ENCODE data around the gene LDHB.
A peak's percentile ranks its signal among the peaks of the same experiment; 100 is the strongest.

LDHB gene

GRCh38 chr12:21657326-21658077, at the start of gene LDHB:
TSS of gene LDHB (minus strand) at chr12:21657842. CDS start at chr12:21654671, 3,171 bp downstream.
- Histone ChIP-seq H3K27ac (ENCODE audit: low read length) (peak within 1 kb of the TSS; percentile 89), H3K4me3 (ENCODE audit: low read depth in 1 of 2, low read length in 2 of 2) (peak within 1 kb of the TSS; percentile 54 to 90), H3K36me3 (ENCODE audit: insufficient read depth, low read length) (peaks cover 33% of the 10 kb centered on the region), H3K27me3 (ENCODE audit: insufficient read depth, low read length, poor library complexity) (peaks cover 12% of the 10 kb centered on the region), H3K9ac (ENCODE audit: low read depth, low read length) (peak within 1 kb of the TSS; percentile 77), H2AFZ (ENCODE audit: low read depth, low read length) (peak within 1 kb of the TSS; percentile 73), H3K4me2 (ENCODE audit: insufficient read depth, low read length) (peak within 1 kb of the TSS; percentile 74), H3K79me2 (ENCODE audit: insufficient read depth, low read length) (peaks cover 51% of the 10 kb centered on the region), H3K9me3 (ENCODE audit: insufficient read depth, low read length, severe bottlenecking) (no peaks in the 10 kb centered on the region), H3K4me1 (ENCODE audit: insufficient read depth, low read length) (peaks cover 42% of the 10 kb centered on the region), H4K20me1 (ENCODE audit: insufficient read depth, low read length) (peaks cover 44% of the 10 kb centered on the region; the same call in 1 of the 2 replicates)
- peak; percentile 98 for DNase-seq
- ATAC-seq (ENCODE audit: insufficient read depth, low read depth), result peak; percentile 94
- TF ChIP-seq EZH2 (IDR thresholded peaks at IDR 0.05; ENCODE audit: borderline replicate concordance, low read depth, low read length, severe bottlenecking), result no peak
- TF ChIP-seq, protein P1, sequence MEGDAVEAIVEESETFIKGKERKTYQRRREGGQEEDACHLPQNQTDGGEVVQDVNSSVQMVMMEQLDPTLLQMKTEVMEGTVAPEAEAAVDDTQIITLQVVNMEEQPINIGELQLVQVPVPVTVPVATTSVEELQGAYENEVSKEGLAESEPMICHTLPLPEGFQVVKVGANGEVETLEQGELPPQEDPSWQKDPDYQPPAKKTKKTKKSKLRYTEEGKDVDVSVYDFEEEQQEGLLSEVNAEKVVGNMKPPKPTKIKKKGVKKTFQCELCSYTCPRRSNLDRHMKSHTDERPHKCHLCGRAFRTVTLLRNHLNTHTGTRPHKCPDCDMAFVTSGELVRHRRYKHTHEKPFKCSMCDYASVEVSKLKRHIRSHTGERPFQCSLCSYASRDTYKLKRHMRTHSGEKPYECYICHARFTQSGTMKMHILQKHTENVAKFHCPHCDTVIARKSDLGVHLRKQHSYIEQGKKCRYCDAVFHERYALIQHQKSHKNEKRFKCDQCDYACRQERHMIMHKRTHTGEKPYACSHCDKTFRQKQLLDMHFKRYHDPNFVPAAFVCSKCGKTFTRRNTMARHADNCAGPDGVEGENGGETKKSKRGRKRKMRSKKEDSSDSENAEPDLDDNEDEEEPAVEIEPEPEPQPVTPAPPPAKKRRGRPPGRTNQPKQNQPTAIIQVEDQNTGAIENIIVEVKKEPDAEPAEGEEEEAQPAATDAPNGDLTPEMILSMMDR (IDR thresholded peaks at IDR 0.05; ENCODE audit: borderline replicate concordance, extremely low read depth, low read length, poor library complexity, severe bottlenecking), result no peak

DNA sequence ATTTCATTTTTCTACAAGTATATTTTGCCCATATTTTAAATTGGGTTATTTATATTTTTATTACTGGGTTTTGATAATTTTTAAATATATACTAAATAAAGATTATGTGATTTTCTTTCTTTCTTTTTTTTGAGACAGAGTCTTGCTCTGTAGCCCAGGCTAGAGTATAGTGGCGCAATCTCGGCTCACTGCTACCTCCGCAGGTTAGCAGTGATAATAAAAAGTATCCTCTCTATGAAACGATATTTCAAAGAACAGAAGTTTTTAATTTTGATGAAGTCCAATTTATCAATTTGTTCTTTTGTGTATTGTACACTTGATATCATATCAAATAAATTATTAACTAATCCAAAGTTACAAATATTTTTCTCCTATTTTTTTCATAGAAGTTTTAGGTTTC, 47.2 kb upstream of the LDHB start:
- DNase-seq, result no peak
- TF ChIP-seq, protein P1 (IDR thresholded peaks at IDR 0.05; ENCODE audit: borderline replicate concordance, extremely low read depth, low read length, poor library complexity, severe bottlenecking), result no peak
- no peak for TF ChIP-seq EZH2 (IDR thresholded peaks at IDR 0.05; ENCODE audit: borderline replicate concordance, low read depth, low read length, severe bottlenecking)
- H3K27me3 ChIP-seq (ENCODE audit: insufficient read depth, low read length, poor library complexity), result no peaks in the 10 kb centered on the region
- no peak overlapping the region for H3K4me2 ChIP-seq (ENCODE audit: insufficient read depth, low read length)
- no peak overlapping the region for H3K9ac ChIP-seq (ENCODE audit: low read depth, low read length)
- H2AFZ ChIP-seq (ENCODE audit: low read depth, low read length), result no peak overlapping the region
- H3K36me3 ChIP-seq (ENCODE audit: insufficient read depth, low read length), result no peaks in the 10 kb centered on the region
- no peaks in the 10 kb centered on the region for H3K9me3 ChIP-seq (ENCODE audit: insufficient read depth, low read length, severe bottlenecking)
- no peaks in the 10 kb centered on the region for H3K4me1 ChIP-seq (ENCODE audit: insufficient read depth, low read length)
- H4K20me1 ChIP-seq (ENCODE audit: insufficient read depth, low read length), result no peaks in the 10 kb centered on the region
- H3K27ac ChIP-seq (ENCODE audit: low read length), result no peak overlapping the region
- no peak for ATAC-seq (ENCODE audit: insufficient read depth, low read depth)
- no peak overlapping the region for H3K4me3 ChIP-seq (ENCODE audit: low read depth in 1 of 2, low read length in 2 of 2)
- H3K79me2 ChIP-seq (ENCODE audit: insufficient read depth, low read length), result no peaks in the 10 kb centered on the region

- H3K79me2 ChIP-seq (ENCODE audit: insufficient read depth, low read length), result no peaks in the 10 kb centered on the region
- ATAC-seq (ENCODE audit: insufficient read depth, low read depth) (no peak), DNase-seq (no peak)
- H3K4me3 ChIP-seq (ENCODE audit: low read depth in 1 of 2, low read length in 2 of 2), result no peak overlapping the region
- no peaks in the 10 kb centered on the region for H3K4me1 ChIP-seq (ENCODE audit: insufficient read depth, low read length)
- no peak overlapping the region for H3K4me2 ChIP-seq (ENCODE audit: insufficient read depth, low read length)
- H3K36me3 ChIP-seq (ENCODE audit: insufficient read depth, low read length), result no peaks in the 10 kb centered on the region
- H3K27ac ChIP-seq (ENCODE audit: low read length), result no peak overlapping the region
- no peaks in the 10 kb centered on the region for H3K27me3 ChIP-seq (ENCODE audit: insufficient read depth, low read length, poor library complexity)
- no peak overlapping the region for H3K9ac ChIP-seq (ENCODE audit: low read depth, low read length)
- no peak overlapping the region for H2AFZ ChIP-seq (ENCODE audit: low read depth, low read length)
- TF ChIP-seq, protein P1 (IDR thresholded peaks at IDR 0.05; ENCODE audit: borderline replicate concordance, extremely low read depth, low read length, poor library complexity, severe bottlenecking), result no peak
- no peak for TF ChIP-seq EZH2 (IDR thresholded peaks at IDR 0.05; ENCODE audit: borderline replicate concordance, low read depth, low read length, severe bottlenecking)
- no peaks in the 10 kb centered on the region for H4K20me1 ChIP-seq (ENCODE audit: insufficient read depth, low read length)
- no peaks in the 10 kb centered on the region for H3K9me3 ChIP-seq (ENCODE audit: insufficient read depth, low read length, severe bottlenecking)
Measured at GRCh38 chr12:21699851-21700250, 42.2 kb upstream of the LDHB start.

All from DND-41 (cell line).